HT1080 (cell line): Measurements from ENCODE around the gene SHH. TPM values are rescaled to one million over a fixed set of nuclear protein-coding genes. Genes with fewer than 3 reads are reported as not detected.

ENCODE experiments used
- total RNA-seq: library from RNA; depleted of rRNA; stranded (reverse); fragments of >200 nt; shearing (Covaris generic); gene quantifications from 2 replicates; pipeline ENCODE4 v1.2.3, GENCODE V29; 2014; rRNA removed

The SHH gene
- total RNA-seq, 1 experiment from 2014 or later, result not detected

Other genes starting within 250 kb of the SHH start
- 18.8 and 19.7 TPM in 2 replicates for gene RBM33, start 167.8 kb downstream of the SHH start, total RNA-seq